Peyer's patch (tissue), 4 donors: ENCODE results near the gene CDH6. TPM values are rescaled to one million over a fixed set of nuclear protein-coding genes. Genes with fewer than 3 reads are reported as not detected.

Experiments used
- DNase-seq, 3 donors: peaks; one replicate each; pipeline ENCODE4 v3.0.0-alpha.2; 2017 to 2019
- H3K27ac ChIP-seq, 4 donors: fragments of 200-600 bp; sonication (generic); one replicate each; pipeline ENCODE4 v1.5.1; 2016 to 2019
- H3K27me3 ChIP-seq, 2 donors: fragments of 200-600 bp; sonication (generic); one replicate each; pipeline ENCODE4 v1.5.1; 2019
- H3K36me3 ChIP-seq, 3 donors: fragments of 200-600 bp; sonication (generic); one replicate each; pipeline ENCODE4 v1.5.1; 2016 to 2019
- H3K4me1 ChIP-seq, 4 donors: fragments of 200-600 bp; sonication (generic); one replicate each; pipeline ENCODE4 v1.5.1; 2016 to 2019
- H3K4me3 ChIP-seq, 4 donors: fragments of 200-600 bp; sonication (generic); 1 replicate in 3 of 4; 2 replicates in 1 of 4; pipeline ENCODE4 v1.5.1; 2016 to 2019; ENCODE audit warnings: mild to moderate bottlenecking in 1 of 4
- H3K9me3 ChIP-seq, 4 donors: fragments of 200-600 bp; sonication (generic); one replicate each; pipeline ENCODE4 v1.5.1; 2016 to 2019; ENCODE audit warnings: mild to moderate bottlenecking in 1 of 4
- CTCF ChIP-seq, 6 experiments: fragments of 450-650 bp in 4 of 6; fragments of 200-600 bp in 2 of 6; sonication (generic) in 1 of 6; IDR thresholded peaks; one replicate each; pipeline ENCODE4 v1.5.1; 2017 to 2019; ENCODE audit warnings: antibody characterized with exemption in 6 of 6, mild to moderate bottlenecking in 3 of 6, moderate library complexity in 1 of 6
- POLR2A ChIP-seq, 2 donors: fragments of 450-650 bp; IDR thresholded peaks; one replicate each; pipeline ENCODE4 v1.5.1; 2017; ENCODE audit warnings: antibody characterized with exemption in 2 of 2, mild to moderate bottlenecking in 2 of 2, moderate library complexity in 2 of 2
- total RNA-seq, 4 donors: library from RNA; depleted of rRNA; stranded (reverse); fragments of >200 nt; gene quantifications; one replicate each; pipeline ENCODE4 v1.1.0, GENCODE V29; 2016

CDH6 gene
- total RNA-seq, 4 donors from 2014 or later: 0.85 to 5.8 (median 1.1) TPM

- Histone ChIP-seq H3K9me3 (no peaks in the 10 kb centered on the region), H3K4me1 (no peaks in the 10 kb centered on the region), H3K4me3 (no peak overlapping the region), H3K27ac (no peak overlapping the region), H3K36me3 (no peaks in the 10 kb centered on the region), H3K27me3 (no peaks in the 10 kb centered on the region)
- TF ChIP-seq POLR2A (IDR thresholded peaks at IDR 0.05) (no peak), CTCF (IDR thresholded peaks at IDR 0.05) (peak in 4 of 6 experiments; percentile 33 to 73 (median 68))
- no peak for DNase-seq
Measured at GRCh38 chr5:31232273-31232888, 38.9 kb downstream of the CDH6 start.

GRCh38 chr5:31235381-31235780 lies 41.9 kb downstream of the CDH6 start:
- TF ChIP-seq CTCF (IDR thresholded peaks at IDR 0.05) (no peak), POLR2A (IDR thresholded peaks at IDR 0.05) (no peak)
- no peak for DNase-seq
- no peaks in the 10 kb centered on the region for H3K27me3 ChIP-seq

GRCh38 chr5:31236339-31236738 lies 42.9 kb downstream of the CDH6 start:
- Histone ChIP-seq H3K4me3 (no peak overlapping the region), H3K27ac (no peak overlapping the region), H3K4me1 (no peaks in the 10 kb centered on the region), H3K27me3 (no peaks in the 10 kb centered on the region), H3K9me3 (no peaks in the 10 kb centered on the region), H3K36me3 (no peaks in the 10 kb centered on the region)
- DNase-seq: no peak
- no peak for TF ChIP-seq POLR2A (IDR thresholded peaks at IDR 0.05)
- TF ChIP-seq CTCF (IDR thresholded peaks at IDR 0.05): no peak

More at GRCh38 chr5:31235381-31235780, 41.9 kb downstream of the CDH6 start:
- no peaks in the 10 kb centered on the region for H3K9me3 ChIP-seq
- no peaks in the 10 kb centered on the region for H3K4me1 ChIP-seq
- no peak overlapping the region for H3K4me3 ChIP-seq
- H3K27ac ChIP-seq: no peak overlapping the region
- no peaks in the 10 kb centered on the region for H3K36me3 ChIP-seq

GRCh38 chr5:31237174-31237573 lies 43.7 kb downstream of the CDH6 start:
- Histone ChIP-seq H3K9me3 (no peaks in the 10 kb centered on the region), H3K4me1 (no peaks in the 10 kb centered on the region), H3K27ac (no peak overlapping the region), H3K36me3 (no peaks in the 10 kb centered on the region), H3K27me3 (no peaks in the 10 kb centered on the region), H3K4me3 (no peak overlapping the region)
- peak in 1 of 3 donors; percentile 75 for DNase-seq
- TF ChIP-seq CTCF (IDR thresholded peaks at IDR 0.05) (peak in 3 of 6 experiments; percentile 40 to 60 (median 45)), POLR2A (IDR thresholded peaks at IDR 0.05) (no peak)

GRCh38 chr5:31238497-31238896 lies 45.0 kb downstream of the CDH6 start:
- no peak for TF ChIP-seq CTCF (IDR thresholded peaks at IDR 0.05)
- no peak for TF ChIP-seq POLR2A (IDR thresholded peaks at IDR 0.05)

More at GRCh38 chr5:31238497-31238896, 45.0 kb downstream of the CDH6 start:
- Histone ChIP-seq H3K9me3 (no peaks in the 10 kb centered on the region), H3K36me3 (no peaks in the 10 kb centered on the region), H3K4me1 (no peaks in the 10 kb centered on the region), H3K27me3 (no peaks in the 10 kb centered on the region), H3K4me3 (no peak overlapping the region), H3K27ac (no peak overlapping the region)
- DNase-seq: no peak
